ENCODE measurements around the gene HYAL2. TPM values are rescaled to one million over a fixed set of nuclear protein-coding genes. Genes with fewer than 3 reads are reported as not detected.

HYAL2 gene
- total RNA-seq, 1 donor from 2014 or later, result 48.4 TPM

DNA sequence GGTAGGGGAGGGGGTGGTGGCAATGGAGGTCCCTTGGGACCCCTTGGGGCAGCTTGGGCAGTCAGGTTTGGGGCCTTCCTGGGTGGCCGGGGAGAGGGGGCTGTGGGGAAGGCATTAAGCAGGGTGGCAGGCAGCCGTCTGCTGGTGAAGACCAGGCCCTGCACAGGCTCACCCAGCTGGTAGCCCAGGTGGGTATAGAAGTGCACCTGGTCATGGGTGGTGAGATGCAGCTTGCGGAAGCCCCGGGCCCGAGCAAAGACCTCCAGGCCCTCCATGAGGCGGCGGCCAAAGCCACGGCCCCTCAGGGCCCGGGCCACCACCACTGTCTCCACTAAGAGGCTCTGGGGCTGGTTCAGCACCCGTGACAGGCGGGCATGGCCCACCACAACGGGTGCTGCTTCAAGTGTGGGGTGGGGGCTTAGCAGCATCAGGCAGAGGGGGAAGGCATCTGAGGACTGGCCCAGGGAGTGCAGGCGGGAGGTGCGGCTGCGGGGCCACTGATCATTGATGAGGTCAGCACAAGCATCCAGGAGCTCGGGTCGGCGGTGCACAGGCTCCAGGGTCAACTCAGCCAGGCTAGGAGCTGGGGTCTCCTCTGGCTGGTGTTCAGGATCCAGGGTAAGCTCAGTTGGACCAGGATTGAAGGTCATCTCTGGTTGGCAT, 25.7 kb downstream of the HYAL2 start:
- Mint-ChIP-seq H3K36me3 (ENCODE audit: unreplicated experiment) (no peaks in the 10 kb centered on the region), H3K27ac (ENCODE audit: unreplicated experiment) (no peak overlapping the region), H3K27me3 (ENCODE audit: unreplicated experiment) (peaks cover 15% of the 10 kb centered on the region), H3K4me1 (ENCODE audit: low read depth, unreplicated experiment) (peaks cover 12% of the 10 kb centered on the region), H3K4me3 (ENCODE audit: unreplicated experiment) (no peak overlapping the region), H3K9me3 (ENCODE audit: unreplicated experiment) (peaks cover 6% of the 10 kb centered on the region)
- no peak for DNase-seq
- TF ChIP-seq, protein P1, sequence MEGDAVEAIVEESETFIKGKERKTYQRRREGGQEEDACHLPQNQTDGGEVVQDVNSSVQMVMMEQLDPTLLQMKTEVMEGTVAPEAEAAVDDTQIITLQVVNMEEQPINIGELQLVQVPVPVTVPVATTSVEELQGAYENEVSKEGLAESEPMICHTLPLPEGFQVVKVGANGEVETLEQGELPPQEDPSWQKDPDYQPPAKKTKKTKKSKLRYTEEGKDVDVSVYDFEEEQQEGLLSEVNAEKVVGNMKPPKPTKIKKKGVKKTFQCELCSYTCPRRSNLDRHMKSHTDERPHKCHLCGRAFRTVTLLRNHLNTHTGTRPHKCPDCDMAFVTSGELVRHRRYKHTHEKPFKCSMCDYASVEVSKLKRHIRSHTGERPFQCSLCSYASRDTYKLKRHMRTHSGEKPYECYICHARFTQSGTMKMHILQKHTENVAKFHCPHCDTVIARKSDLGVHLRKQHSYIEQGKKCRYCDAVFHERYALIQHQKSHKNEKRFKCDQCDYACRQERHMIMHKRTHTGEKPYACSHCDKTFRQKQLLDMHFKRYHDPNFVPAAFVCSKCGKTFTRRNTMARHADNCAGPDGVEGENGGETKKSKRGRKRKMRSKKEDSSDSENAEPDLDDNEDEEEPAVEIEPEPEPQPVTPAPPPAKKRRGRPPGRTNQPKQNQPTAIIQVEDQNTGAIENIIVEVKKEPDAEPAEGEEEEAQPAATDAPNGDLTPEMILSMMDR (IDR thresholded peaks at IDR 0.05; ENCODE audit: partially characterized antibody, unreplicated experiment), result no peak

DNA sequence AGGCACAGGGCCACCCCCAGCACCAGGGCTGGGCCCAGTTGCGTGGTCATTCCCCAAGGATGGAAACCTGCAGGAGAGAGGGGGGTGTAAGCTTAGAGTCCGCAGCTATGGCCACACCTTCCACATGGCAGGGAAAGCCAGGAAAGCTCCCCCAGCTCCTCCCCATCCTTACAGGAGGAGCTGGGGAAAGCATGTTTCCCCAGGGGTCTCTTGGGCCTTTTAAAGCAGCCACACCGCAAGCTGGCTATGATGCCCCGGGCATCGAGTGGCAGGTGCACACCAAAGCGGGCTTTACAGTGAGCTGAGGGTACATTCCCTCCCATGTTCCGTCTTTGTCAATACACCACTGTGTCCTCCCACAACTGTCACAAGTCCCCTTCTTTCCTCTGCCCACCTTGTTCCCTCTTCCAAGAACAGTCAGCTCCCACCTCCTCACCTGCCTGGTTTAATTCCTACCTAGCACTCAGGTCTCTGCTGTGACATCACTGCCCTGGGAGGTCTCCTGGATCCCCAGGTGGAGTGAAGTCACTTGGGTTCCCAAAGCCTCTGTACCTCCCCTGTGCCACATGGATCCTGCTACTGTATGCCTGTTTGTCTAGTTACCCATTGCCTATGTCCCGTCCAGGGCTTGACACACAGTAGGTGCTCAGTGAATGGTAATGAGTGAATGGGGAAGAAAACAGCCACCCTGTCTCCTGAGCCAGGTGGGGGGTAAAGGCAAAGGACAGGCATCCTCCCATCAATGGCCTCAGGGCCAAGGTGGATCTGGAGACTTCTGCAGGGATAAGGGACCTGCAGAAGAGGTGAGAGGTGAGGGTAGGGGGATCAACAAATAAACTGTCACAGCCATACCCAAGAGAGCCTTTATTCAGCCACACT, 26.8 kb downstream of the HYAL2 start:
- no peak overlapping the region for H3K27ac Mint-ChIP-seq (ENCODE audit: unreplicated experiment)
- peaks cover 11% of the 10 kb centered on the region for H3K27me3 Mint-ChIP-seq (ENCODE audit: unreplicated experiment)
- no peaks in the 10 kb centered on the region for H3K36me3 Mint-ChIP-seq (ENCODE audit: unreplicated experiment)
- H3K4me3 Mint-ChIP-seq (ENCODE audit: unreplicated experiment), result peak overlapping the region; percentile 52
- TF ChIP-seq, protein P1 (IDR thresholded peaks at IDR 0.05; ENCODE audit: partially characterized antibody, unreplicated experiment), result no peak
- H3K9me3 Mint-ChIP-seq (ENCODE audit: unreplicated experiment), result peaks cover 6% of the 10 kb centered on the region
- H3K4me1 Mint-ChIP-seq (ENCODE audit: low read depth, unreplicated experiment), result peaks cover 15% of the 10 kb centered on the region
- DNase-seq, result no peak

DNA sequence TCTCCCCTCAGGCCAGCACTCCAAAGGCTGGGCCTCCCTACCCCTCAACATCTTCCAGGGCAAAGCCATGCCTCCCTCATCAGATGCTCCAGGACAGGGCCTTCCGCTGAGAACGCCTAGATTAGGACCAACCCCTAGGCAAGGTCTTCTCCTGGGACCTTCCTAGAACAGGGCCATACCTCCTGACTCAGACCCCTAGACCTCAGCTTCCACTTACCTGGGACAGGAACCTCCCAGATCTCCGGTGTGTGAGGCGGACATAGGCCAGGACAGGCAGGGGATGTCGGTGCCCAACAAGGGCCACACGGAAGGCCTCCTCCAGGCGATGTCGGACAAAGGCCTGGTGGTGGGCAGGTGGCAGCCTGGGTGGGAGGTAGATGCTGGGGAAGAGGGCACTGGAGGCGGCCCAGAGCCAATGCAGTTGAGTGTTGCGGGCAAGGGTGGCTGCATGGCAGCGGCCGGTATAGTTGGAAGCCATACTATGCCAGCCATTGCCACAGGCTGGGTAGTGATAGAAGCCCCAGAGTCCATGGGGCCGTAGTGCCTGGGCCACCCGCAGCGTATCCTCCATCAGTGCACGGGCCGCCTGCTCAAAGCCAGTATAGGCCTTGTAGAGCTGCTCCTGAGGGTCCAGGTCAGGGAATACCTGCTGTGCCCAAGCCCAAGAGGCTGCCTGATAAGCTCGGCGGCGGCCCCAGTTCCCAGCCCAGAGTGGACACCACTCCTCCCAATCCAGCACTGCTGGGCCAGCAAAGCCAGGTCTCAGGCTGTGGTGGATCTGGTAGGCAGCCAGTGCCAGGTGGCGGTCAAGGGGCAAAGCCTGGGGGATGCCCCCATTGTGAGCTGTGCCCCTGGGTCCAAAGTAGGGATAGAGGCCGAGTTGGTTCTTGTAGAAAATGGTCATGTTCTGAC, 27.8 kb downstream of the HYAL2 start:
- H3K4me1 Mint-ChIP-seq (ENCODE audit: low read depth, unreplicated experiment), result peaks cover 8% of the 10 kb centered on the region
- H3K4me3 Mint-ChIP-seq (ENCODE audit: unreplicated experiment), result no peak overlapping the region
- H3K9me3 Mint-ChIP-seq (ENCODE audit: unreplicated experiment), result peaks cover 8% of the 10 kb centered on the region
- H3K27me3 Mint-ChIP-seq (ENCODE audit: unreplicated experiment), result peaks cover 9% of the 10 kb centered on the region
- H3K27ac Mint-ChIP-seq (ENCODE audit: unreplicated experiment), result no peak overlapping the region
- no peak for DNase-seq
- TF ChIP-seq, protein P1 (IDR thresholded peaks at IDR 0.05; ENCODE audit: partially characterized antibody, unreplicated experiment), result no peak
- no peaks in the 10 kb centered on the region for H3K36me3 Mint-ChIP-seq (ENCODE audit: unreplicated experiment)

DNA sequence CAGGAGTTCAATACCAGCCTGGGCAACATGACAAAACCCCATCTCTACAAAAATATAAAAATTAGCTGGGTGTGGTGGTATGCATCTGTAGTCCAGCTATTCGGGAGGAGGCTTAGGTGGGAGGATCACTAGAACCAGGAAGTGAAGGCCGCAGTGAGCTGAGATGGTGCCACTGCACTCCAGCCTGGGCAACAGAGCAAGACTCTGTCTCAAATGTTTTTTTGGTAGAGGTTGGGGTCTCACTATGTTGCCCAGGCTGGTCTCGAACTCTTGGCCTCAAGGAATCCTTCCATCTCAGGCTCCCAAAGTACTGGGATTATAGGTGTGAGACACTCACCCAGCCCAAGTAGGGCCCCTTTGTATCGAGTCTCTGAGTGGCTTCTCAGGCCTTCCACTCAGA, 28.5 kb downstream of the HYAL2 start:
- no peak overlapping the region for H3K27ac Mint-ChIP-seq (ENCODE audit: unreplicated experiment)

More for the DNA sequence above, 28.5 kb downstream of the HYAL2 start:
- no peak overlapping the region for H3K4me3 Mint-ChIP-seq (ENCODE audit: unreplicated experiment)
- no peaks in the 10 kb centered on the region for H3K36me3 Mint-ChIP-seq (ENCODE audit: unreplicated experiment)
- peaks cover 5% of the 10 kb centered on the region for H3K27me3 Mint-ChIP-seq (ENCODE audit: unreplicated experiment)
- no peak for DNase-seq
- TF ChIP-seq, protein P1 (IDR thresholded peaks at IDR 0.05; ENCODE audit: partially characterized antibody, unreplicated experiment), result no peak
- peaks cover 7% of the 10 kb centered on the region for H3K9me3 Mint-ChIP-seq (ENCODE audit: unreplicated experiment)
- peaks cover 8% of the 10 kb centered on the region for H3K4me1 Mint-ChIP-seq (ENCODE audit: low read depth, unreplicated experiment)

Measured in glutamatergic neuron (in vitro differentiated cells).